Stimulated activated naive CD4-positive, alpha-beta T cell treated with Interleukin-2 at 50 U/mL for 16 hours (primary cell): Measurements from ENCODE around the gene SAFB2.

Source experiments
- DNase-seq: peaks from one replicate; lab custom pipeline; 2025; lab: John Stamatoyannopoulos, UW

Gene SAFB2

GRCh38 chr19:5541456-5541855 is 81.1 kb downstream of the SAFB2 start:
- DNase-seq, result no peak

DNA sequence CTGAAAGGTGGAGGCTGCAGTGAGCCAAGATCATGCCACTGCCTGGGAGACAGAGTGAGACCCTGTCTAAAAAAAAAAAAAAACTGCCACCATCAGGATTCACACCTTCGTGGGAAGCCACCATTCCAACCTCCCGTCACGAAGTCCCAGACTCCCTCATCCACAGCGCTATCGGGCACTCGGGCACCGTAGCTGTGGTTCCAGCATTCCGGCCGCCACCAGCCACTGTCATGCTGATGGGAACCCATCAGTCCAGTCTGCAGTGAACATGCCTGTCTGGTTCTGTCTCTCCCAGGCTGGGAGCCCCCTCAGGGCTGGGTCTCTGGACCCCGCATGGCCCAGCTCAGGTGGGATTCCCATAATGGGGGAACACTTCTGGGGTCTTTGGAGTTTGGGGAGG is 82.4 kb downstream of the SAFB2 start:
- DNase-seq, result no peak

DNA sequence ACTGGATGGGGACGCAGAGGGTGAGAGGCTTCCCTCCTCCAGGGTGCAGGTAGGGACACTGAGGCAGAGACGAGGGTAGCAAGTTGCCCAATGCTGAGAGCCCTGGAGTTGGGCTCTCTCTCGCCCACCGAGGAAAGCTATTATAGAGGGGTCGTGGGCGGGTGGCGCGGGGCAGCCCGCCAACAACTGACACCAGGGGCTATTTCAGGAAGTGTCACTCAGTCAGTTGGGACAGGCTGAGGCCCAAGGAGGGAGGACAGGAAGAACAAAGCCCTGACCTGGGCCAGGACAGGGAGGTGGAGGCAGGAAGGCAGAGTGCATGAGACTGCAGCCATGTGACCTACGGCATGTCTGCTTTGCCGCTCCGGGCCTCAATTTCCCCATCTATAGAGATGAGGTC is 84.7 kb downstream of the SAFB2 start:
- DNase-seq, result no peak
